ENCODE measurements around the gene INTS15.

INTS15 gene

GRCh38 chr7:6643915-6644625, 54.2 kb downstream of the INTS15 start:
- no peak for DNase-seq

- DNase-seq = no peak
Observed at GRCh38 chr7:6644728-6645127, 54.9 kb downstream of the INTS15 start.

DNA sequence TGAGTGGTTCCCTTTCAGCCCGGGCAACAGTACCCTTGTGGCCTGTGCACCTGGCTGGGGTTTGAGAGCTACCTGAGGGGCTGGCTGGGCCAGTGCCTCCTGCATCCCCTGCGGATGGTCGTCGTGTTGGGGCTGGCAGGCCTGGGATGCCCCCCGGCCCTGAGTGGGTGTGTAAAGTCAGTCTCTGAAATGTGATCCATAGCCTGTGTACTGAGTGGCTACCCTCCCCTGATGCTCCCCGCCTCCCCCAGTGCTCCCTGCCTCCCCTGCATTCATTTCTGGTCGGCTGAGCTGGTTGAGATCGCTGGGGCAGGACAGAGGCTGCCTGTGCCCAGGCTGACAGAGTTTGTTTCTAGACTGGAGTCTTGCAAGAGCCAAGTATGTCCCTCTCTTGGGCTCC, 56.6 kb downstream of the INTS15 start:
- no peak for DNase-seq

DNA sequence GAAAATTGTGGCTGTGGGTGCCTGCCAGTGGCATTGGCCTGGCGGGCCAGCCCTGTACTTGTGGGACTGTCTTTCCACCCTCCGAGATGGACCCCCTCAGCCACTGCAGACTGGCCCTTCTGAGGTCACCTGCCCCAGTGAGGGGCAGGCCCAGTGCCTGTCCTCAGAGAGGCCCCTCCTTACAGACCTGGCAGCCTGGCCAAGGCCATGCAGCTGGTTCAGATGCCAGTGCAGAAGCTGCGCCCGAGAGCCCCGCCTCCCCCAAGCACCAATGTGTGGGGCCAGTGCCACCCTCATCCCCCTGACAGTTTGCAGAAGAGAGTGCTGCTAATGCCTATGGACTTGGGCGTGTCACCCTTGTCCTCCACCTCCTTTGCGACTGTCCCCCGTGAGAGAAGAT, 57.3 kb downstream of the INTS15 start:
- no peak for DNase-seq

DNA sequence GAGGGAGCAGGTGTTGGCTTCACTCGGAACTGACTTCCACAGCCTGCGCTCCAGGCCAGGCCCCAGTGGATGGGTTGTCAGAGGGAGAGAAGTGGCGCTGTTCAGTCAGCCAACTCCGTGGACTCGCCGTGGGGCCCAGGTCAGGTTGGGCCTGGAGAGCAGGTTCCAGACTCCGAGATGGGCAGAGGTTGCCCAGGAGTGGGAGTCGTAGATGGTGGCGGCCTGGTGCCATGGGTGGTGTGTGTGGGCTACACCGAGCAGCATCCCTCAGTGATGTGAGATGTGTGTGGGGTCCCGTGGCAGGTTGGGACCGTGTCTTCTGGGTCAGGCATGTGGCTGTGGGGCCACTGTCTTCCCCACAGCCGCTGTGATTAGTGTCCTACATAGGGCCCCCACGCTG, 57.7 kb downstream of the INTS15 start:
- no peak for DNase-seq

DNA sequence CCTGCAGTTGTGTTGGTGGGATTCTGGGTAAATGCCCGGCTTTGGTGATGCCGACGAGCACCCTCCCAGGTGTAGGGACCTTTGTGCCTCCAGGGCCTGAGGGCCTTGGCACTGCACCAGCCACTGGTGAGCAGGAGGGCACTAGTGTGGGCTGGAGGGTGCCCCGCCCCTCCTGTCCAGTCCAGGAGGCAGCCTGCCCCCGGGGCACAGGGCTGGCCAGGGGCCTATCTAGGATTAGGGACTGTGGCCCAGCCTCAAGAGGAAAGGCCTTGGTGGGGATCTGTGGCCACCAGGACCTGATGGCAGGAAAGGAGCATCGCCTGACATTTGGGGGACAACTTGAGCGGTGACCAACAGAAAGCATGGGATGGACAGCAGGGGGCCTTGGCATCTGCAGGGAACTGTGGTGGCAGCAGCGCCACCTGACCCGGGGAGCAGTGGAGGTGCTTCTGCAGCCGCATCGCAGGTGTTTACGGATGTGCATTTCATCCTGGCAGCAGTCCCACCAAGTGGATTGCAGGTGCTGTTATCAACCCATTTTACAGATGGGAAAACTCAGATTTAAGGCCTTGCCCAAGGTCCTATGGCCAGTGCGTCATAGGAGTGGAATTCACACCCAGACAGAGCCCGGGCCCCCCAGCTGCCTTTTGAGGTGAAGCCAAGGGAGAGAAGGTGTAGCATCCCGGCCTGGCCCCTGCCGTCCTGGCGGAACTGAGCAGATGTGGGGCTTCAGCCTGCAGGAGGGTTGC, 58.4 kb downstream of the INTS15 start:
- DNase-seq = no peak

GRCh38 chr7:6648815-6649104, 58.9 kb downstream of the INTS15 start:
- no peak for DNase-seq

DNA sequence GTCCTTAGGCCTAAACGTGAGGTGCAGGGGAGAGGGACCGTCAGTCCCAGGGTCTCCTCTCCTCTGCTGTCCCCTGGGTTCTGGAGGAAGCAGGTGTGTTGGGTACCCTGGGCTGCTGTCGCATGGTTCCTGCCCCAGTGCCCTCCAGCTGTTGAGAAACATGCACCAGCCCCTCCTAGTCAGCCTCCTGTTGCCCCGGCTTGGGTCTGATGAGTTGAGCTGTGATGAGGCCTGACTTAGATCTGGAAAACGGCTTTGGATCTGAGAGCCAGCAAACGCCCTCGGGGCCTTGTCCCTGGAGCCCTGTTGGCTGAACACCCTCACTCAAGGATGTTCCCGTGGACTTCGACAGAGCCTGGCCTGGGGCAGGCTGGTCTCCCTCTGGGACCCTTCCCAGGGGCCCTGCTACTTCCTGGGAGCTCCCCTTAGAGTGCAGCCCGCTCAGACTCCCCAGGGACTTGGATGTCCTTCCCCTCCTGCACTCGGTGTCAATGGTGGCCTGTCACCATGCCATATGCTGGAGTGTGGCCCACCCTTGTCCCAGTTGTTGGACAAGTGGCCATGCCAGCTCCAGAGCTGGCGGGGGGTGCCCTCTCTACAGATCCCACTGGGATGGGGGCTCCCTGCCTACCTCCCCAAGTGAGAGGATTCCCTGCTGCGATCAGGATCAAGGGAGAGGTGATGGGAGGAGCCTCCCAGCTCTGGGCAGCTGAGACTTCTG, 59.6 kb downstream of the INTS15 start:
- no peak for DNase-seq

GRCh38 chr7:6650086-6650485, 60.3 kb downstream of the INTS15 start:
- DNase-seq = no peak

DNA sequence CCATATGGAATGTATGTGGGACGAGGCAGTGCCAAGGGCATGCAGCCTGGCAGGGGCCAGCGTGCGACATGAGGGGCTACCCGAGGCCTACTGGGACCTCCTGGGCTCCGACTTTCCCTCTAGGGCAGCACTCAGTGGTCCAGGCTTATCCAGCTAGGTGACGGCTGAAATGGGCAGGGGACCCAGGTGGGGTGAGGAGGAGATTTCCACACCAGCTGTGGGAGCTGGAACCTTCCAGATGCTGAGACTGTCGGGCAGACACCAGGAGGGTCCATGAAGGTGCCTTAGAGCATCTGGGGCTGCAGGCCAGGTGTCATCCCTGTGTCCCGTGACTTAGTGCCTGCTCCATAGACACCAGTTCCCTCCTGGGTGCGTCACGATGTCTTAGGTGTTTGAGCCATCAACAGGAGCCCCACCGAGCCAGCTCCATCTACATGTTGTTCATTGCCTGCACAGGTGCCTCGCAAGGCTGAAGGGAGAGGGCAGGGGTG, 60.7 kb downstream of the INTS15 start:
- DNase-seq = no peak

DNA sequence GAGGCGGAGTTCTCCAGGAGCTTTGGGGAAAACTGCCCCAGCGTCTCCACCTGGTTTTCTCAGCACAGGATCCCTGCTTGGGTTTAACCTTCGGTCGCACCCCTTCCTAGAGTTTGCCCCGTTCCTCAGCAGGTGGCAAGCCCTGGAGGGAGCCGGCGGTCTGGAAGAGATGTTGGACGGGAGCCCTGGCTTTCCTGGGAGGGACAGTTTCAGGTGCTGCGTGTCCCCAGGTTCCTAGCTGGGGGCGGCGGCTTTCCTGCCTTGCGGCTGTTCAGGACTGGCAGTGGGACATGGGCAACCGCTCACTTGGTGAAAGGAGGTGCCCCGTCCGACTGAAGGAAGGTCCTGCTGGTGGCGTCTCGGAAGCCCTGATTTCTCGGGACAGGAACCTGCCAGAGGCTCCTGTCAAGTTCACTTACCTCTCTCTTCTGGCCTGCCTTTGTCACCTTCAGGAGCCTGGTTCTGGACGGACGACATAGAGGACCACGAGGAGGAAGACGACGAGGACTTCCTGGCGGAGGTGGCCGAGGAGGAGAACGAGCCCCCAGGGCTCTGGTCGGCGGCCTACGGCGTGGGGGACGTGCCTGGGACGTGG, 62.1 kb downstream of the INTS15 start:
- DNase-seq = no peak

DNA sequence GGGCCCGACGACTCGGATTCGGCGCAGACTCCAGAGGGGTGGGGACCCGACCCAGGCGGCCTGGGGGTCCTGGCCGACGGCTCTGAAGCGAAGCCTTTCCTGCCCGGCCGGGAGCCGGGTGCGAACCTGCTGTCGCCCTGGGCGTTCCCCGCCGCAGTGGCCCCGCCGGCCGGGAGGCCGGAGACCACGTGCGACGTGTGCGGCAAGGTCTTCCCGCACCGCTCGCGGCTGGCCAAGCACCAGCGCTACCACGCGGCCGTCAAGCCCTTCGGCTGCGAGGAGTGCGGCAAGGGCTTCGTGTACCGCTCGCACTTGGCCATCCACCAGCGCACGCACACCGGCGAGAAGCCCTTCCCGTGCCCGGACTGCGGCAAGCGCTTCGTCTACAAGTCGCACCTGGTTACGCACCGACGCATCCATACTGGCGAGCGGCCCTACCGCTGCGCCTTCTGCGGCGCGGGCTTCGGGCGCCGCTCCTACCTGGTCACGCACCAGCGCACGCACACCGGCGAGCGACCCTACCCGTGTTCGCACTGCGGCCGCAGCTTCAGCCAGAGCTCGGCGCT, 62.7 kb downstream of the INTS15 start:
- no peak for DNase-seq

DNA sequence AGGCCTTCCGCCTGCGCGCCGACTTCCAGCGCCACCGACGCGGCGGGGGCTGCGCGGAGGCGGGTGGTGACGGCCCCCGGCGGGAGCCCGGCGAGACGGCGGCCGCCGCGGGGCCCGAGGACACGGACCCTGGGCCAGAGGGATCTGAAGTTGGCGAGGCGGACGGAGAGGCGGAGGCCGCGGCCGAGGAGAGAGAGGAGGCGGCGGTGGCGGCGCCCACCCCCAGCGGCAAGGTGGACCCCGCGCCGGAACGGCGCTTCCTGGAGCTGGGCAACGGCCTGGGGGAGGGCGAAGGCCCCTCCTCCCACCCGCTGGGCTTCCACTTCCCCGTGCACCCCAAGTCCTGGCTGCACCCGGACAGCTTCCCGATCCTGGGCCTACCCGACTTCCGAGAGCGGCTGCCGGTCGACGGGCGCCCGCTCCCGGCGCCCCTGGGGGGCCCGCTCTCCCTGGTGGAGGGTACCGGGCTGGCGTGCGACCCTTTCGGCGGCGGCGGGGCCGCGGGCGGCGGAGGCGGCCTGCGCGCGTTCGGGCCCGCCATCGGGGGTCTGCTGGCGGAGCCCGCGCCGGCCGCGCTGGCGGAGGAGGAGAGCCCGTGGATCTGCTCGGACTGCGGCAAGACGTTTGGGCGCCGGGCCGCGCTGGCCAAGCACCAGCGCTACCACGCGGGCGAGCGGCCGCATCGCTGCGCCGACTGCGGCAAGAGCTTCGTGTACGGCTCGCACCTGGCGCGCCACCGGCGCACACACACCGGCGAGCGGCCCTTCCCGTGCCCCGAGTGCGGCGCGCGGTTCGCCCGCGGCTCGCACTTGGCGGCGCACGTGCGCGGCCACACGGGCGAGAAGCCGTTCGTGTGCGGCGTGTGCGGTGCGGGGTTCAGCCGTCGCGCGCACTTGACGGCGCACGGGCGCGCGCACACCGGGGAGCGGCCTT, 63.5 kb downstream of the INTS15 start:
- DNase-seq = no peak

- DNase-seq = no peak
Observed at GRCh38 chr7:6654113-6654841, 64.5 kb downstream of the INTS15 start.

DNA sequence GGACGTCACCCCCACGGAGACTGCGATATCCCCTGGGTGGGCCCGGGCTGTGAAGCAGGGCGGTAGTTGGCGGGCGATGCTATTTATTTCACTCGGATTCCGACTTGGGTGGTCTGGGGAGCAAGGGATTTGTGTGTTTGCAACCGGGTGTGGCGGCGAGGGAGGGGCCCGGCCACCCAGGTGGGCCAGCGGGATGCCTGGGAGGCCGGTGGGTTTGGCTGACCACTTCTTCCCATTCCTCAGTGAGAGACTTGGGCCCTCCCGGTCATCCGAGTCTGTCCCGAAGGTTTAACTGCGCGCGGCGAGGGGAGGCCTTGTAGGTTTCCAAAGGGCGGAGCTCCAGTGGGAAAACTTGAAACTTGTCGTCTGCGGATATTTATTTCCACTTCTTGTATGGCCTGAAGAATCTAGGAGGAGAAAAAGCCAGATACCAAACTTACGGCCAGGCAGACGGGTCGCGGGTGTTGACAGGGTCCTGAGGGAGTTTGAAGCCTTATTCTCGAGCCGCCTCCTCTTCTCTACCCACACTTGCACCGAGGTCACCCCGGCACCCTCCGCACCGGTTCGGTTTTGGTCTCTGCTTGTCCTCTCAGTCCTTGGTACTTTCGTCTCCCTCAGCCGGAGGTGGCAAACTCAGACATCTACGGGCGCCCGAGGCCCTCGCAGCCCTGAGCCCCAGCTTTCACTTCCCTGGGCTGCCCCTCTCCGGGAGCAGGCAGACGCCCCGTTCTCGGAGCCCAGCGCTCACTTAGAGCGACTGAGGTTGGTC, 65.2 kb downstream of the INTS15 start:
- DNase-seq = no peak

- no peak for DNase-seq
Observed at GRCh38 chr7:6655636-6656385, 66.0 kb downstream of the INTS15 start.

- DNase-seq = no peak
Observed at GRCh38 chr7:6656413-6656812, 66.6 kb downstream of the INTS15 start.
